ENCODE measurements around the gene USP36.

USP36 gene

DNA sequence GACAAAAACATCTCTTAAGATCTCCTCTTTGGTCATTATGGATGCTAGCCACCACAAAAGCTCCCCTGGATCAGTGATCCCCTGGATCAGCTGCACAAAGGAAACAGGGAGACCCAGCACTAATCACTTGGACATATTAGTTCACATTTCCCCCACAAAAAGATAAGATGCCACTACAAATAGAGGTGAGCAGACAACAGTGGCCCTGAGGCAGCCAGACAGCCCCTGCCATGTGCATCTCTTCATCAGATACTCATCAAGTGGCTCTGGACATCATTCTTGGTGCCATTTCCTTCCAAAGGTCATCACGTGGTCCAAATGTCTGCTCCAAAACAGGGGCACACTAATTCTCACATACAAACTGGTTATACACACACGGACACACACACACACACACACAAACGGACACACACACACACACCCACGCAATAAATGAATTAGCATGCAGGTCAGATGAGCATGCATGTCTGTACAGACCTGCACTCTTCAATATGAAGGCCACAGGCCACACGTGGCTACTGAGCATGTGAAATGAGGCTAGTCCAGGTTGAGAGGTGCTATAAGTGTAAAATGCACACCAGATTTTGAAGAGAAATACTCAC lies 4.1 kb downstream of the USP36 start:
- no peak for DNase-seq

DNA sequence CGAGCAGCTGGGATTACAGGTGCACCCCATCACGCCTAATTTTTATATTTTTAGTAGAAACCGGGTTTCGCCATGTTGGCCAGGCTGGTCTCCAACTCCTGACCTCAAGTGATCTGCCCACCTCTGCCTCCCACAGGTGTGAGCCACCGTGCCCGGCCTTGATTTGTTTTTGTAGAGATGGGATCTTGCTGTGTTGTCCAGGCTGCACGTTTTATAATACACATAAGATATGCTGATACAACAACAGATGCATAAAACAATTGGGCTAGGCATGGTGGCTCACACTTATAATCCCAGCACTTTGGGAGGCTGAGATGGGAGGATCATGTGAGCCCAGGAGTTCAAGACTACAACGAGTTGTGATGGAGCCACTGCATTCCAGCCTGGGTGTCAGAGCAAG lies 6.0 kb downstream of the USP36 start:
- no peak for DNase-seq

DNA sequence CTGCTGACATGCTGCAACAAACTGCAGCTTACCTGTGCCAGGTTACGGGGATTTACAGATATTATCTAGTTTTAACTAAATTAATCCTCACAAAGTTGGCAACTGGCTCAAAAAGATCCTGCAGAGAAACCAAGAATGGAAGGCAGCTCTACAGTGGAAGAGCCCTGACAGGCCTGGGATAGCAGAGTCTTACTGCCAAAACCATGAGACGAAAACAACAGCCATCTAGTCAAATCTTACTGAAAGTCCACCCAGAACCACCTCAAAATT lies 8.1 kb downstream of the USP36 start:
- no peak for DNase-seq

DNA sequence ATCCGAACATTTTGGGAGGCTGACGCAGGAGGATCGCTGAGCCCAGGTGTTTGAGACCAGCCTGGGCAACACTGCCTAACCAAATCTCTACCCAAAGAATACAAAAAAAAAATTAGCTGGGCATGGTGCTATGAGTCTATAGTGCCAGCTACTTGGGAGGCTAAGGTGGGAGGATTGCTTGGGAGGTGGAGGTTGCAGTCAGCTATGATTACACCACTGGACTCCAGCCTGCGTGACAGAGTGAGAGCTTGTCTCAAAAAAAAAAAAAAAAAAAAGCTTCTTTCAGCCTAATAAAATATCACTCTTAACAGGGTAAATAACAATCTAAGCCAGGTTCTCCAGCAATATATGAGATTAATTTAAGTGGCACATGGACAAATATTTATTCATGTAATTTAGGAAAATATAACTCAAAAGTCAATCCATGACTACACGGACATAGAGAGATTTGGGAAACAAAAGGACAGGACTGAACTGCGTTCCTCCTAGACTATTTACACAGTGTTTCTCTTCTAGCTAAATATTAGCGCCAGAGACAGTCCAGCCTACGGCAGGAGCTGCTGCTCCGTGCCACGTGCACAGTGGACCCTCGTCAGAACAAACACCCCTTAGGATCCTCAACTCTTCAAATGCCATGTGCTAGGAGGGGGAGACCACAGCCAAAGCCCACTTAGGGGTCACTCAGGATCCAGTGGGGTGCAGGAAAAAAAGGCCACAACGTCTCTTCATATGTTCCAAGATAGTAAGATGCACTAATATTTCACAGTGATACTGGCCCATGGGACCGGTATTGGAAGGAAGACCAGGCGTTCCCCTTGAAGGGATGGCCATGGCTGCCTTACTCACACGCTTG lies 8.7 kb downstream of the USP36 start:
- no peak for DNase-seq

DNA sequence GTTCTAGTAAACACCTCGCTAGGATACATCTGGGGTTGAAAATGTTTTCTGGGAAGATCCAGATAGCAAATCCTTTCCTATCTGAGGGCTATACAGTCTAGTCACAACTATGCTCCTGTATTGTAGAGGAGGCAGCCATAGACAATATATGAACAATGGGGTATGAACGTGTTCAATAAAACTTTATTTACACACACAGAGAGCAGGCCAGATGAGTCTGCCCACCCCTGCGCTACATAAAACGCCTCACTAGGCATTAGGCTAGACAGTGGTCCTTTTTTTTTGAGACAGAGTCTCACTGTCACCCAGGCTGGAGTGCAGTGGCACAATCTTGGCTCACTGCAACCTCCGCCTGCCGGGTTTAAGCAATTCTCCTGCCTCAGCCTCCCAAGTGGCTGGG lies 11.1 kb downstream of the USP36 start:
- no peak for DNase-seq

DNA sequence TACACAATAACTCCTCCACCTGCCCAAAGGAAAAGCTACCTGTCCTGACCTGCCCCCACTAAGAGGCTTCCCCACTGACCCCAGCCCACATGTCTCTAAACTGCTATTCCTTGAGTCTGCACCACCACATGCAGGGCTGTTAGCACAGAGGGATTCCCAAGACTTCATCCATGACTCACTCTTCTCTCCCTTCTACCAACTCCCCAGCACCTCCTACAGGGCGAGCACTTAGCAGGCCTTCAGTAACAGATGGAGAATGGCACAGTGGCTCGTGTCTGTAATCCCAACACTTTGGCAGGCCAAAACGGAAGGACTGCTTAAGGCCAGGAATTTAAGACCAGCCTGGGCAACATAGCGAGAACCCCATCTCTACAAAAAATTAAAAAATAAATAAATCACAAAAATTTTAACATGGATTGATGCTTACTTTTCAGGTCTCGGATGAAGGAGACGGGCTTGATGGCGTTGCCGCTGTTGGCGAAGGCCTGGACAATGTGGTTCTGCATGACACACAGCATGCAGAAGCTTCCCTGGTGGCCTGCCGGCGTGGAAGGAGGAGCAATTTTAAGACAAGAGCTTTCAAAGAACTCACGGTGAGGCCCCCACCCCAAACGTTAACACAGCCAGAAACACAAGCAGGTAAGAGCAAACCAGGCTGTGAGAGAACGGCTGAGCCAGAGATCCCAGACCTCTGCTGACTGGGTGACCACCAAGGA lies 12.0 kb downstream of the USP36 start:
- no peak for DNase-seq

DNA sequence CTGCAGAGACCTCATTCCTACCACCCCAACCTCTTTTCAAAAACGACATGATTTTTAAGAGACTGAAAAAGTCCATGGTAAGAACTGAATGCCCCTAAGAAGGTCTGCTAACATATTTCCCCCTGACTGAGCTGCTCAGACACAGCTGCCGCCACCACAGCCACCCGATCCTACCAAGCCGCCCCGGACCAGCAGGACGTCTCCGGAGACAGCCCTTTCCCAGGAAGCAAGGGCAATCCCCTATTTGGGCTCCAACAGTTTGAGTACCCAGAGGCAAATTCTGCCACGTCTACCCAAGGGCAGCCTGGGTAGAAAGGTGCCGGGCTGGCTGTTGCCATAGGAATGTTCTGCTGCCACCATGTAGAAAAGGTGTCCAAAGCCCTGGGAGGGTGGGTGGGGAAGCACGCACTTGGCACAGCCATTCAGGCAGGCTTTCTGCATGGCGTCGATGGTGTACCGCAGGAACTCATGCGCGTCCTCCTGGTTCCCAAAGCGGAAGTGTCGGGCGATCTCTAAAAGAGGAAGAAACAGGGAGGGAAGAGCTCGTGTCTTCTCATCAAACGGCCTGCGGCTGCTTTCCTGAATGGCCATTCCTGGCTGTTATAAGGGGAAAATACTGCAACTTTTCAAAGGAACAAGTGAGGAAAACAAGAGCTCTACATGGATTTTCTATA lies 13.6 kb downstream of the USP36 start:
- DNase-seq = no peak

DNA sequence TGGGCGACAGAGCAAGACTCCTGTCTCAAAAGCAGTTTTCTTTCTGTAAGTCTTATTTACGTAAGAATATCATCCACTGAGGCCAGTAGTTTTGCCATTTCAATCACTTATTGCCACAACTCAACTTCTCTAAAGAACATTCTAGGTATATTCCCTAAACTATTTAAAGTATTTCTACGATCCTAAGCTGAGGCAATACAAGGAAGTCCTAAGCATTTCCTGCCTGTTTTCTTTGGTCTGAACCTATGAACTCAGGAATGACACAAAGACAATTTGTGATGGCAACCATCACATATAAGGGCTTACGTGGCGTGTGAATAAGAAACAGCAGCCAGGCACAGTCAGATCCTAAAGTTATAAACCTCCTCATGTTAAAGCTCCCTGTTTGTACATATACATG lies 14.2 kb downstream of the USP36 start:
- no peak for DNase-seq

DNA sequence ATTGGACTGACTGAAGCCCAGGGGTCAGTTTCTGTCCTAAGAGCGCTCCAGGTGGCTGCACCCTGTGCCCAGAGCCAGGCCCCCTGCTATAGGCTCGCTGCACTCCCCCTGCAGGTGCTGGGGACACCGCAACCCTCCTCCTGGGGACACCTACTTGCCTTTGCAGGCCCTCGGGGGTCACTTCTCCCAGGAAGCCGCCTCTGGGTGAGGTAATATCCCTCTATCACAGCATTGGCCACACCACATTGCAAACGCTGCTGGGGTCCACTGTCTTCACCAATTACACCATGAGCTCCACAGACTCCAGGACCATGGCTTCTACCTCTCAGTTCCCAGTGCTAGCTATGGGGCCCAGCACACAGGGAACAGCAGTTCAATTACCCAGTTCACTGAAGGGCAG lies 14.9 kb downstream of the USP36 start:
- no peak for DNase-seq

DNA sequence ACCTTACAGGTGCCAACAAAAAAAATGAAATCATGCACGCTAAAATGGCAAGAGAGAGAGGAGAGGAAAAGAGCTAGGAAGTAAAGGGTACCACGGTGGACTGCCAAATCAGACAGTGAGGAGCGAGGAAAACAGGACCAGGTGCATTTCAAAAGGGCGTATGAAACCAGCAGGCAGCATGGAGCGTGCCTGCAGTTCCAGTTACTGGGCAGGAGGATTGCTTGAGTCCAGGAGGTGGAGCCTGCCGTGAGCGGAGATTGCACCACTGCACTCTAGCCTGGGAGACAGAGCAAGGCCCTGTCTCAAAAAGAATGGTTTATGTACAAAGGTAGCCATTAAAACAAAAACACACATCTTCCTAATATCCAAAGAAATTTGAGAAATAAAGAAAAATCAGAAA lies 16.4 kb downstream of the USP36 start:
- DNase-seq = no peak

DNA sequence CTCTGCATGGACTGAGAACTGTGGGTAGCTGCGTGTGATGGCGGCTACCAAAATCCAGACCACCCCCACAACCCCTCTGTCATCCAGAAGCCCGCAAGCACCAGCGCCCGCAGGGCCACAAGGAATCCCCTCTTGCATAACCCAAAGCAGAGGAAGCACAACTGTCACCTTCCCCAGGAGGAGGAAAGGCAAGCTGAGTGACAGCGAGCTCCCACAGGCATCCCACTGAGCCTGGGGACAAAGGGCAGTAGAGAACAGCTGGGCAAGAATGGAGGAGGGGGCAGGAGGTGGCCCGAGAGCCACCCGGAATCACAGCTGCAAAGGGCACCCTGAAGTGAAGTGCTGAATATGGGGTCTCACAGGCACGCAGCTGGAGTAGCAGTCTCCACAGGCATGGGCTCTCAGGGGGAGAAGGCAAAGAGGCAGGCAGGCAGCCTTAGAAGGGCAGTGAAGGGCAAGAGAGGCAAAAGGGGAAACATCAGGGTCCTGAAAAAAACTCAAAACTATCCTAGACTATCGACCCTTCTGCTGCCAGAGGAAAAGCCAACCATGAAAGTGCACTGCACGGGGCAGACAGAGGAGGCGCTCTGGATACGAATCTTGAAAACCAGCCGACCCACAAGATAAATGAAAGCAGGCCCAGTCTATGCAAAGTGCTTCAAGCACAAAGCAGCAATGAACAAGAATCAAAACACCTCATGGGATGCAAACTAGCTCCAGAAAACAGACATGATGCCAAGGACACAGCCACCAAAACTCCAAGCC lies 17.1 kb downstream of the USP36 start:
- no peak for DNase-seq

DNA sequence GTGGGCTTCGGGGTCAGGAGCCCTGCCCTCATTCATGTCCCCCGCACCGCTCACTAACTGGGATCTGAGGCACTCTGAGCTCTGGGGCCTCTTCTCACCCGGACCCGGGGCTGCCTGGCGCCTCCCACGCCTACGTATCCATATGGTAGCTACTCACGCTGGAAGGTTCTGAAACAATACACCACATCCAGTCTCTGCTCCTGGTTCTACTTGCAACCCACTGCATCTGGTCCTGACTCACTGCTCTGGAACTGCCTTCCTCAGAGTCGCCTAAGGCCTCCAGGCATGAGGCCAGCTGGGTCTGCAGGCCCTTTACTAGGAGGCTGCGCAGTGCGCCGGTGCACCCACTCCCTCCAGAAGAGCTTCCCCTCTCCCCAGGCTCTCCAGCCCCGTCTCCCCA lies 18.1 kb downstream of the USP36 start:
- DNase-seq = no peak

DNA sequence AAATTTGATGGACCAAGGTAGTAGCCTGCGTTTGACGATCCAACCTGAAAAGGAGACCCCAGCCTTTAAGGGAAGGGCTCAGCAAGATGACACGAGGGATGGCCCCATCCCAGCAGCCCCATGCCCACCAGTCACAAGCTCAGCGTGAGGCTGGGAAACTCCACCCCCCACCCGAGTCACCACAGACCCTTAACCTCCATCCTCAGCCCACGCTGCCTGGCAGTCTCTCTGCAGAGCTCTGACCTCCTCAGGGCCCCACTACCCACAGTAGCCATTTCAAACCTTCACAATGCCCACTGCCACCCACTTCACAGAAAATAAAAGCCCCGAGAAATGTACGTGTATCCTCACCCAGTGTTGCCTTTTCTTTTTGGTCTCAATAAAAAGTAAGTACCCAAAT lies 18.7 kb downstream of the USP36 start:
- DNase-seq = no peak

DNA sequence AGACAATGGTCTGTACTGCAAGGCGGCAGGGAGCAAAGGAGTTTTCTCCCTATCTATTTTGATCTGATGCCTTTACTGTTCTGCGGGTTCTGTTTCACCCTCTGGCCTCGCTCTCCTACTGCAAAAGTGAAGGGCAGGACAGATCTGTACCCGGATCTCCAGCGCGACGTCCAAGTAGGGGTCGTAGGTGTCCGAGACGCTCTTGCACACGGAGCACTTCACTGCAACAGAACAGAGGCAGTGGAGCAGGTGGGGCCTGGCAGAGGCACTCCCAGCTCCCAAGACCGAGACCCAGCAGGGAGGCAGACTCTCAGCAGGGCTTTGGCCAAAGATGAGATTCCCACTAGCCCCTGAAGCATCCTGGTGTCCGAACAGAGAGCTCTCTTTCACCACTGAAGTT lies 19.8 kb downstream of the USP36 start:
- DNase-seq = no peak

DNA sequence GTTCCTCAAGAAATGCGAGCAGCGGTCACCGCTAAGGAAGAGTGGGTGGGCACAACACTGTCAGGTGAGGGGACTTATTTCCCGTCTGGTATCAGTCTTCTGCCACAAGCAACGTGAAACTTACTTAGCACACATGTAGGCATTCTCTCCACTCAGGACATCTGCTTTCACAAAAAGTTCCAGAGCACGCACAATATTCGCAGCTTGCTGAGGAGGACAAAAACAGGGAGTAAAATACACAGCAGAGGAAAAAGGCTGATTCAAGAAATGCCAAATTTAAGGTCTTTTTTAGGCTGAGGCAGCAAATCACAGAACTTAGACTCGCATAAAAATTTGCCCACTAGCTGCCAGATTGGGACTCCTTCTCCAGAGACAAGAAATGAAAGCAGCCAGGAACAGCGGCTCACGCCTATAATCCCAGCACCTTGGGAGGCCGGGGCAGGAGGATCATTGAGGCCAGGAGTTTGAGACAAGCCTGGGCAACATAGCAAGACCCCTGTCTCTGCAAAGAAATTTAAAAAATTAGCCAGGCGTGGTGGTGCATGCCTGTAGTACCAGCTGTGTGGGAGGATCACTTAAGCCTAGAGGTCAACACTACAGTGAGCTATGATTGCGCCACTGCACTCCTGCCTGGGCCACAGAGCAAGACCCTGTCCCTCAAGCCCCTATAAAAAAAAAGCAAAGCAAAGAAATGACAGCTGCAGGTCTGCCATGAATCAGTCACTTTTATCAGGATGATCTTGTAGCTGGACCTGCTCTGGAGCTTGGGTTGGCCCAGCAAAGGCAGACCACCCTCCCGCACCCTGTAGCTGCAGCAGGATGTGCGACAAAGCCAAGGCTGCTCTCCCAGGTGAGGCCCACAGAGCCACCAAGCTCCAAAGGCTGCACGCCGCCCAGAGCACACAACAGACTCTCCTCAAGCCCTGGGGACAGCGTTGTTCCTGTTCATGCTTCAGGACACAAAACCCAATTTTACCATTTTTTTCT lies 20.5 kb downstream of the USP36 start:
- DNase-seq = no peak

DNA sequence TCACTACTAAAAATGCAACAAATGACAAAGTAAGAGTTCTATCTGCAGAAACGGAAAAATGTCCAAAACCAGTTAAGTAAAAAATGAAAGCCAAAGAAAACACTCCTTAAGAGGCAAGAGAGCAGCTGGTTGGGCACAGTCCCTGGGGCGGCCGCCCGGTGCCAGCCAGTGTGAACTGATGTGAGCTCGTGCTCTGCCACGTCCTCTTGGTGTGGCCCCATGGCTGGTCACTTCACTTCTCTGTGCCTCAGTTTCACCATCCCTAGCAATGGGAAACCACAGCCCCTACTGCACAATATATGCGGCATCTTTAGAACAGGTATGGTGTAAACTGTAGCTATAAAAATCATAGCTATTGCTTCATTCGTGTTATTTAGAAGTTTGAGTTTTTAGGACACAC lies 21.2 kb downstream of the USP36 start:
- no peak for DNase-seq

DNA sequence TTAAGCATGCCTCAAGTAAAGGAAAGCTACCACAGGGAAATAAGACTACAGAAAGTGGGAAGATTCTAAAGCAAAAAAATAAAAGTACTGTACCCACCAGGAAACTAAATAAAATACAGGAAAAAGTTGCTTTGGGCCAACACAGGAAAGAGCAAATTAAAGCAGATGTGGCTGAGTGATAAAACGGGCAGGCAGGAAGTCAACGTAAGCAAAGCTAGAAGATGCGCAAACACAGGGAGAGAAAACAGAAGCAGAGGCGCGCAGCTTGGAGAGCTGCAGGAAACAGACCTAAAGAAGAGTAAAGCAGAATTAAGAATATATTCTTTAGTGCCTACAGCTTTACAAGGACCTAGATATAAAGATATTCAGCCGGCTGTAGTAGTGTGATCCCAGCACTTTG lies 21.7 kb downstream of the USP36 start:
- DNase-seq = no peak

DNA sequence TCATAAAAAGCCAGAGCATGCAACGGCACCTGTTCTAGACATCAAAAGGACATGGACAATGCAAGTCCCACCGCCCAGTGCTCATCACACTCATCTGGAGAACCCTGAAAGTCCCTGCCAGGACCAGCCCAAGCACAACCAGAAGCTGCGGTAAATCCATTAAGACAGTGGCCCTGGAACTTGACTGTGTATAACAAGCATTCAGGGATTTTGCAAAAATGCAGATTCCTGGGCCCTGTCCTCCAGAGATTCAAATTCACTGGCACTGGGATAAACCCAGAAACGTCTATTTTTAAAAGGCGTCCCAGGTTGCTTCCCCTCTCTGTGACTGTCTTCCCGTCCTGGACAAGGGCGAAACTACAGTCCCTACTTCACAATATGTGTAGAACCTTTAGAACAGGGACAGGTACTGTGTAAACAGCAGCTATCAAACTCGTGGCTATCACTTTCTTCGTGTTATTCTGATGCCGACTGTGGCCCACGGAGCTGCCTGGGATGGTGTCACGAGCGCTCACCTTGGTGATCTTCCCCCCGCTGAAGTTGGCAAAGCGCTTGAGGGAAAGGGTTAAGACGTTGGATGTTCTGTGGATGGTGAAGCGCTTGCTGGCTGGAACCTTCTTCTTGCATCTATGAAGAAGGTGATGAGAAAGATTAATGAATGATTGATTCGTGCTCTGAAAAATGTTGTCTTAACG lies 22.3 kb downstream of the USP36 start:
- DNase-seq = no peak

DNA sequence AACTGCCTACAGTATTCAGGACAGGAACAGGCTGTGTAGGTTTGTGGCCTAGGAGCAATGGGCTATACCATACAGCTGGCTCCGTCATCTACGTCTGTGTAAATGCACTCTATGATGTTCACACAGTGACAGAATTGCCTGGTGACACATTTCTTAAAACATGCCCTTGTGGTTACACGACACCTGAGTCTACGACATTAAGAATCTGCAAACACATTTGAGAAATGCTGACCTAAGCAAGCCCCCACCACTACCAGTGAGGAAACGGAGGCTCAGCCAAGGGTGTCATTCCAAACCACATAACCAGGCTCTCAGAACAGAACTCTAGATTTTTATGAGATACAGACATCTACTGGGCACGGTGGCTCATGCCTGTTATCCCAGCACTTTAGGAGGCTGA lies 23.5 kb downstream of the USP36 start:
- DNase-seq = no peak

DNA sequence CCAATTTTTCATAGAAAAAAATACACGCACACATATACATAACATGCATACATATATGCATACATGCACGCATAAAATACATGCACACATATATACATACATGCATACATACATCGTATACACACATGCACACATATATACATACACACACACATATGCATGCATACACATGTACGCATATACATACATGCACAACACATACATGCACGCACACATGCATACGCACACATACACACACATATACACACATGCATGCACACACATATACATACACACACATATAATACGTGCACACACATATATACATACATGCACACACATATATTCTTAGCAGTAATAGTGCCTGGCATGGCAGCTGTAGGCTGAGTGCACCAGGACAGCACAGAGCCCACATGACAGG lies 24.9 kb downstream of the USP36 start:
- no peak for DNase-seq

DNA sequence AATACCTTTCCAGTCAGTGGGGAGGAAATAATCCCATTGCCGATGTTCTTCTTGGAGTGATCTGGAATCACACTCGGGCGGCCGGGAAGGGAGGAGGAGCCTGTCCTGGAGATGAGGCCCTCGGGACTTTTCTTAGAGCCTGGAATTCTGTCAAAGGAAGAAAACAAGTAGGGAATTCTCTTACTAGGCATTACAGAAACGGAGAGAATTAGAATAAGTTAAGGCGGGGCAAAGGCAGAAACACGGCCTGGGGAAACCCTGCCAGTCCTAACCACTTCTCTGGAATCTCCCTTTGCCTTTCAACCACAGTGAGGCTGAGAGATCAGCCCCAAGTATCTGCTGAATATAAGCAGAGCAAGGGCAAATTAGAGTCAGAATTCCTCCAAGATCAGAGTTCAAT lies 27.8 kb downstream of the USP36 start:
- DNase-seq = no peak

All from SHP77 treated with DMSO at 0.1 percent for 48 hours (cell line).